ENCODE data around the gene RPL35.

GRCh38 chr9:124843456-124844034 is 18.2 kb downstream of the RPL35 start:
- TF ChIP-seq CTCF (conservative IDR thresholded peaks at IDR 0.05) (no peak), ZFX (IDR thresholded peaks at IDR 0.05) (no peak)

All from C4-2B (cell line).